GM21786 (cell line): Measurements from ENCODE around the gene PARVB.
"Not testable (repeated sequence)": the region's sequence is repeated elsewhere in the genome, so short reads cannot be mapped to it uniquely, and the experiment has no call there.

ENCODE experiments used
- ATAC-seq: cut with Tn5 transposase; IDR thresholded peaks from one replicate; pipeline ENCODE4 v1.9.1; 2021; ENCODE audit not compliant: unreplicated experiment

Gene PARVB

DNA sequence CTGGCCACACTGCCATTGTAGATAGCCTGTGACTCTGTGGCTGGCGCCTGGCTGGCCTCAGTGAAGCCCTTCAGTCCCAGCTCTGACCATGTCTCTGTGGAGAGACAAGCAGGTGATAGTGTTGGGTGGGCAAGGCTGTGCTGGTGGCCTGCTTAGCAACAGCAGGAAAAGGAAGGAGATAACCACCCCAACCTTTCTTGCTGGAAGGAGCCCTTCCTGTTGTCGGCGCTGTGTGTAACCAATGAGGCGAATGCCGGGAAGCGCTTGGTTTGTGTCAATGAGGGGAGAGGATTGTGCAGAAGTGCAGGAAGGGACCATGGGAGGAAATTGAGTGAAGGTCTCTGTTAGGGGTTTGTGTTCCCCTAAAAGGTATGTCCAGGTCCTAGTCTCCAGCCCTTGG is 27.3 kb downstream of the PARVB start:
- ATAC-seq: no peak

DNA sequence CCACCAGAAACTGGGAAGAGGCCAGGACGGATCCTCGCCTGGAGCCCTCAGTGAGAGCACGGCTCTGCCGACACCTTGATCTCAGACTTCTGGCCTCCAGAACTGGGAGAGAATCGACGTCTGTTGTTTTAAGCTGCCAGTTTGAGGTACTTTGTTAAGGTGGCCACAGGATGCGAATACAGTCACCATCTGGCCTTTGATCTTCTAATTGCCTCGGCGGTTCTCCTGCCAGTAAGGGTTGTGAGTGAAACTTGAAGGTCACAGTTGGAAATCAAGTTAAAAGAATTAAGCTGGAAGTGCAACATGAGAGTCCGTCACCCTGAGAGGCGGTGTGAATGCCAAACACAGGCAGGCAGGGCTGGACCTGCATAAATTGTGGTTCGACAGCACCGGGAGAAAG is 27.9 kb downstream of the PARVB start:
- no peak for ATAC-seq

GRCh38 chr22:44055805-44056204 is 31.7 kb downstream of the PARVB start:
- ATAC-seq: no peak

- not testable (repeated sequence) for ATAC-seq
Observed at GRCh38 chr22:44056649-44057048, 32.5 kb downstream of the PARVB start.

GRCh38 chr22:44057401-44057987 is 33.4 kb downstream of the PARVB start:
- no peak for ATAC-seq

DNA sequence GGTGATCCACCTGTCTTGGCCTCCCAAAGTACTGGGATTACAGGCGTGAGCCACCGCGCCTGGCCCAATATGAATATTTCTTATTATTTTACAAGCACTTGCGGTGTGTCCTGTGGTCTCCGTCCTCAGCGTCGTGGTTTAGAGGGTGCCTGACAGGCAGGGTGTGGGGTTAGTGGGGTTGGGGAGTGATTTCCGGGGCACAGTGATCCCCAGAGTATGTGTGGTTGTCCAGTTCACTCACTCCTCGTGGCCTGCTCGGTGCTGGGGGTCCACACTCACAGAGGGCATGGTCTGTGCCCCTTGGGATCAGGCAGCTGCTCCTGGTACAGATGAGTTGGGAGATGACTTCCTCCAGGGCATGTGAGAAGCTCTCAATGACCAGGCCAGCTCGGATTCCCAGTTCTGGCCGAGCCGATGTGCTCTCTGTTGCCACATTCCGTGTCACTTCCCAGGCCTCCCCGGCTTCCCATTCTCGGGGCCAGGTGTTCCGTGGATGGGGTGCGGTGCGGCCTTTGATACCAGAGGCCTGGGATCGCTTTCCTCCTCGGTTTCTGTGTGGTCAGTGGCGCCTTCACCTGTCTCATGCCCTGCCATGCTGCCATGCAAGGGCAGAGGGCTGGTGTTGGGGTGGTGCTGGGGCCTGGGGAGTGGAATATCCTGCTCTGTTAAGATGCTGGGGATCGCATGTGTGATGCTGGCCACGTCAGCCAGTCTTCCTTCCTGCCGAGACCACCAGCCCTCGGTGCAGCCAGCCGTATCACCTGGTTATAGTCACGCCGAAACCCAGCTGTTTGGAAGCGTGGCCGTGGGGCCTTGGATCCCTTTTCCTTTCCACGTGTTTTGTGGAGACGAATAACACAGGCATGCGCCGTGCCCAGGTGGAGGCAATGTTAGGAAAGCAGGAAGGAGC is 39.6 kb downstream of the PARVB start:
- no peak for ATAC-seq

- no peak for ATAC-seq
Observed at GRCh38 chr22:44067033-44067432, 42.9 kb downstream of the PARVB start.

DNA sequence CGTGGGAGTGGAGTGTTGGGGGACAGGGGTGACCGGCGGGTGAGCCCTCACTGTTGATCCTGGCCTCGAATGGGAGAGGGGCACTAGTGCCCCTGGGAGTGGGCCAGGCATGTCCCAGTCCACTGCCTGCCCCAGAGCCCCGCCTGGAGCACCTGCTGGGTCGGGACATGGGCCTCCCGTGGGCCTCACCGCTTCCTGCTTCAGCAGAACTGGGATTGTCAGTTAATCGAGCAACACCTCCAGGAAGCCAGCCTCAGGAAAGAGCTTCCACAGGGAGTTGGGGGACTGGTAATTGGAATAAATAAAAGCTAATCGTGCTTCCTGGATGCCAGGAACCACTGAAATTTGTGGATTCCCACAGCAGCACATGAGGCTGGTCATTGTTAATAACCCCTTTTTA is 43.8 kb downstream of the PARVB start:
- no peak for ATAC-seq

- ATAC-seq: no peak
Observed at GRCh38 chr22:44068422-44069191, 44.5 kb downstream of the PARVB start.

GRCh38 chr22:44070029-44070428 is 45.9 kb downstream of the PARVB start:
- ATAC-seq: no peak

DNA sequence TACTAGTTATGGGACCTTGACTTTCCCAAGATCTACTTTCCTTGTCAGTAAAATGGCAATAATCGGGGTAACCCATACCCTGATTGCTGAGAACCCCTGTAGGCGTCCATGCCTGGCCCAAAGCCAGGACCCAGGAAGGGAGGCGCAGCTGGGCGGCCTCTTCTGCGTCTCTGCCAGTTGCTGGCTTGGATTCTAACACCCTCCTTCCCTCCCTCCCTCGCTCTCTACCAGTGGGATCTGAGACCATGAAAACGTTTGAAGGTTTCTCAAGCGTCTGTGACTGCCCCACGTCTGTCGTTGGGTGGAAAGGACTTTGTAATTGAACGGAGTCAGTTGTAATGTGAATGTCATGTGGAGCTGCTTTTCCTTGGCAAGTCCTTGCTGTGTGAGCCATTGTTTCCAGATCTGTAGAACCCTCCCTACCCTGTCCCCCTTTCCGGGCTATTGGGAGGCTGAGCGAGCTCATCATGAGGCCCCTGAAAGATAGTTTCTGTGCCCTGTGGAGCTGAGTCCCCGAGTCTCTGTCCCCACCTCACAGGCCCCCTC is 47.8 kb downstream of the PARVB start:
- no peak for ATAC-seq

- ATAC-seq: no peak
Observed at GRCh38 chr22:44074337-44074984, 50.4 kb downstream of the PARVB start.

DNA sequence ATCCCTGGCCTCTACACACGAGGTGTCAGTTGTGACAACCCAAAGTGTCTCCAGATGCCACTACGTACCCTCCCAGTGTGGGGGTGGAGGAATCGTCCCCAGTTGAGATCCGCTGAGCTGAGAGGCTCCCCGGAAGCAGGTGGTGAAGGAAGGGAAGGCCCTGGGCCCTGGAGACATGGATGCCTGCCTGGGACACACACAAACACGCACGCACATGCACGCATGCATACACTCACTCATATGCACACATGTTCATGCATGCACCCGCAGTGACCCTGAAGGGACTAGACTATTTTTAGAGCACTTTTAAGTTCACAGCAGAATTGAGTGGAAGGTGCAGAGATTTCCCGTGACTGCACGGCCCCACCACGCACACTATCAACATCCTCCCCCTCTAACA is 50.9 kb downstream of the PARVB start:
- ATAC-seq: no peak

- ATAC-seq: no peak
Observed at GRCh38 chr22:44075670-44076069, 51.6 kb downstream of the PARVB start.

GRCh38 chr22:44076825-44077224 is 52.7 kb downstream of the PARVB start:
- ATAC-seq: no peak

DNA sequence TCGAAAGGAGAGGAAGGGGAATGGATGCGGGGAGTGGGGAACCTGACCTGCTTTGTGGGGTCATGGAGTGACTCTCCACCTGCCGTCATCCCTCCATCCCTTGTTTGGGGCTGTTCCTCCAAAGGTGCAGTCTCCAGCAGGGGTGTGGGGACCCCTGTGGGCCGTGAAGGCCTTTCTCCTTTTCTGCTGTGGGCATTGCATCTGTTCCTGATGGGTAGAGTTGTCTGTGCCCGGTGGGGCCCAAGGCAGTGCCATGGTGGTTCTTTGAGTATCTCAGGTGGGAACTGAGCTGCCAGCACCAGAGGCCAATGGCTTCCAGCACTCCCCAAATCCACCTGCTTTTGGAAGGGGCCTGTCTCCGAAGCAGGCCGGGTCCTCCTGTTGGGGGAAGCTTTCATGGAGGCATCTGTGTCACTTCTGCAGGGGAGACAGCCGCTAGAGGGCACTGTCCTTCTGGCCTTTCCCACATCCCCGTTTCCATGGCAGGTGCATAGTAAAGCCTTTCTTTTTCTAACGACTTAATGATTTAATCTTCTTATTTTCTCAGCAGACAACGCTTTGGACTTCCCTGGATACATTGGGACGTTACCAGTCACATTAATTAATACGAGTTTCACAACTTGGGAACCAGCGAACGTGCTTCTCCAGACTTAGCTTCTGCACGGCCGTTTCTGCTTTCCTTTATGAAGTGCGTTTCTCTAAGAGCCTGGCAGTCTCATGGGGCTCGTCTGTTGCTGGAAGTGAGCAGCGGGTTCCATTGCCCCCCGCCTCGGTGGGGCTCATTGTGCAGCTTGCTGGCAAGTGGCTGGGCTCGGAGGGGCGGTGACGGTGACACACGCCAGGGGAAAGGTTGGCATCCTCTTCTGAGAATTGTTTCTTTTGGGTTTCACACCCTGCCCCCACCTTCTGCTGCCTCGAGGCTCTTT is 57.1 kb downstream of the PARVB start:
- ATAC-seq: no peak

GRCh38 chr22:44082801-44083200 is 58.7 kb downstream of the PARVB start:
- ATAC-seq: no peak

DNA sequence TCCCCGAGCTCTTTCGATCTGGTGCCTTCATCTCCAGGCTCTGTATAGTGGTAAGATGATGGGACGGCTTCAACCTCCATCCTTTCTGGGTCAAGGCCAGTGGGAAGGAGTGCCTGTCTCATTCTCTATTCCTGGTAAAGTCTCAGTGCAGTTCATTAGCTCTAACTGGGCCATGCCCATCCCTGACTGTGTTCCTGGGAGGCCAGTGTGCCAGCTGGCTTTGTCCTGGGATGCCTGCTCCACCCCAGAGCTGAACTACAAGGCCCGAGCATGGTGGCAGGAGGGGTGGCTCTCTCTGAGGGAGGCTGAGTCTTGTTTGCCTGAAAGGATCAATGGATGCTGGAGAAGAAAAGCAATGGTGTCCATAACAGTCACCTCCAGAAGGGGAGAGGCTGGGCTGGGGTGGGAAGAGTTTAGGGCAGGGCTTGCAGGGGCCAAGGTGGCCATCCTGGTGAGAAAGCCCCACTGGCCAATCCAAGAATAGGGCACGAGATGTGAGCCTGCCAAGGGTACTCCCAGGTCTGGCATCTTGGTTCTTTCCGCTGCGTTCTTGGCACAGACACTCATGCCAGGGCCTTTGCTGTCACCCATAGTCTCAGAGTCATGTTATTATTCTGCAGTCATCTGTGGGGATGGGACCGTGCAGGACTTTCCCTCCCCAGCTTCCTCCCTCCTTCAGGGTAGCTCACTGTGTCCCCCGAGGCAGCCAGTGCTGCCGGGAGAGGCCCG is 60.1 kb downstream of the PARVB start:
- no peak for ATAC-seq

DNA sequence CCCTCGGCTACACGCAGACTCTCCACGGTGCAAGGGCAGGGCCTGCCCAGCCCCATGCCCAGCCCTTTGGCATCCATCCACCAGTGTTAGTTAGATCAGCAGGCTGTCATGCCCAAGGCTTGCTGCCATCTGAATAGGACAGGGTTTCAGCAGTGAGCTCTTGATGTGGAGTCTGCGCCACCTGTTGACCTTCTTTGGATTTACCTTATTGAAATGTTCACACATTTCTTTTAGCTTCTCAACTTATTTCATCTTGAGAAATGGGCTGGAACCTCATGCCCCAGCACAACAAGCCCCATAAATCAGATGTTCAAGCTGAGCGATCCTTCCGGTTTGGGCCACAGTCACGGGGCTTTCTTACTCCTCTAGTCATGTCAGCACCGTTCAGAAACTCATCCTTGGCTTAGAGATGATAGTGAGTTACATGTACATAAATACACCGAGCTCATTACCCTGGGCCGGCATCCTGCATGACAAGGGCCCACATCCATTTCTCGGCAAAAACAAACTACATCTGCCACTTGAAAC is 61.7 kb downstream of the PARVB start:
- no peak for ATAC-seq
